ENCODE measurements around the gene ZNF12. TPM values are rescaled to one million over a fixed set of nuclear protein-coding genes. Genes with fewer than 3 reads are reported as not detected.
A peak's percentile ranks its signal among the peaks of the same experiment; 100 is the strongest.

The ZNF12 gene
- total and polyA plus RNA-seq, 10 of the 15 experiments (the other 5 are each of a cell fraction or from before 2014, with no cell fraction given) = 6.7 to 38.1 (median 14.4) TPM

DNA sequence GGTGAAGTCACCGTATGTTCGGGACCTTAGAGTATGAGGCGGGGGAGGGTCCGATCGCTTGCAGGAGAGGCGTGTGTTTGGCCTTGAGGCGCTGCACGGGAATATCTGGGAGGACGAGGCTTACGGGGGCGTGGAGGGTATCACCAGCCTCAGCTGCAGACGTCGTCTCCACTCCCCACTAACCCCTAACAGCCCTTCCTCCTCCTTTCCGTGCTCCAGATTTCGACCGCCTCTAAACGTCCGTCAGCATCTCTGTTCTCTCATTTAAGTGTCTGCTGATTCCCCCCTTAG lies 23.5 kb upstream of the ZNF12 start:
- CTCF ChIA-PET = no interaction called here
- Histone ChIP-seq H3K4me3 (peak overlapping the region; percentile 84), H3K9me3 (replicated peaks; ENCODE audit: control insufficient read depth, insufficient read depth, low read length) (no peaks in the 10 kb centered on the region; the same call in 2 of the 3 replicates), H3K4me2 (ENCODE audit: control insufficient read depth, insufficient read depth) (peak overlapping the region; percentile 92), H3K79me2 (ENCODE audit: control insufficient read depth, insufficient read depth, low read length) (peaks cover 27% of the 10 kb centered on the region), H2AFZ (ENCODE audit: control insufficient read depth, low read depth, low read length) (peak overlapping the region; percentile 94), H4K20me1 (ENCODE audit: control insufficient read depth, insufficient read depth) (no peaks in the 10 kb centered on the region), H3K9ac (ENCODE audit: control insufficient read depth, insufficient read depth, low read length) (peak overlapping the region; percentile 95), H3K36me3 (ENCODE audit: control insufficient read depth in 2 of 2, insufficient read depth in 2 of 2, low read length in 1 of 2) (peaks cover 0 to 8% of the 10 kb centered on the region in 2 experiments), H3K4me1 (ENCODE audit: control insufficient read depth, insufficient read depth, low read length) (peaks cover 6% of the 10 kb centered on the region), H3K27me3 (replicated peaks in 1 of 2; ENCODE audit: control insufficient read depth in 2 of 2, insufficient read depth in 2 of 2, low read length in 1 of 2) (no peaks in the 10 kb centered on the region), H3K27ac (ENCODE audit: control insufficient read depth, insufficient read depth) (peak overlapping the region; percentile 93)
- no TSS peak for BruUV-seq (replicated peaks)
- WGBS (ENCODE audit: insufficient coverage, insufficient replicate concordance, low lambda C conversion rate, missing lambda C conversion rate) = 2% methylated on average over 15 of the region's 18 CpGs
- intact Hi-C loops (cut with micrococcal nuclease; ENCODE audit: unreplicated experiment) (no loop called here), in situ Hi-C loops (cut with MboI) (no loop called here)
- RAD21 ChIA-PET (ENCODE audit: unreplicated experiment) = no interaction called here
- DNase-seq (ENCODE audit: low read depth, low spot score) (no peak), ATAC-seq (no peak; the same call in 2 of the 3 replicates), FAIRE-seq (no peak)
- TF ChIP-seq ZNF24 (IDR thresholded peaks at IDR 0.05) (no peak), ZSCAN29 (IDR thresholded peaks at IDR 0.05) (no peak), ZNF384 (IDR thresholded peaks at IDR 0.05; ENCODE audit: borderline replicate concordance, low read depth, low read length) (no peak), ZNF622 (IDR thresholded peaks at IDR 0.05) (no peak), FOXK2 (IDR thresholded peaks at IDR 0.05) (no peak), POLR2AphosphoS2 (IDR thresholded peaks at IDR 0.05; ENCODE audit: low read depth, low read length) (no peak), PML (IDR thresholded peaks at IDR 0.05; ENCODE audit: low read length) (no peak), CBX3 (IDR thresholded peaks at IDR 0.05; ENCODE audit: borderline replicate concordance, low read depth) (no peak), SMARCA5 (IDR thresholded peaks at IDR 0.05) (no peak)
- TF ChIP-seq, protein P1, sequence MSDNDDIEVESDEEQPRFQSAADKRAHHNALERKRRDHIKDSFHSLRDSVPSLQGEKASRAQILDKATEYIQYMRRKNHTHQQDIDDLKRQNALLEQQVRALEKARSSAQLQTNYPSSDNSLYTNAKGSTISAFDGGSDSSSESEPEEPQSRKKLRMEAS (IDR thresholded peaks at IDR 0.05; ENCODE audit: low read depth, low read length) = no peak
- TF ChIP-seq, protein P2, sequence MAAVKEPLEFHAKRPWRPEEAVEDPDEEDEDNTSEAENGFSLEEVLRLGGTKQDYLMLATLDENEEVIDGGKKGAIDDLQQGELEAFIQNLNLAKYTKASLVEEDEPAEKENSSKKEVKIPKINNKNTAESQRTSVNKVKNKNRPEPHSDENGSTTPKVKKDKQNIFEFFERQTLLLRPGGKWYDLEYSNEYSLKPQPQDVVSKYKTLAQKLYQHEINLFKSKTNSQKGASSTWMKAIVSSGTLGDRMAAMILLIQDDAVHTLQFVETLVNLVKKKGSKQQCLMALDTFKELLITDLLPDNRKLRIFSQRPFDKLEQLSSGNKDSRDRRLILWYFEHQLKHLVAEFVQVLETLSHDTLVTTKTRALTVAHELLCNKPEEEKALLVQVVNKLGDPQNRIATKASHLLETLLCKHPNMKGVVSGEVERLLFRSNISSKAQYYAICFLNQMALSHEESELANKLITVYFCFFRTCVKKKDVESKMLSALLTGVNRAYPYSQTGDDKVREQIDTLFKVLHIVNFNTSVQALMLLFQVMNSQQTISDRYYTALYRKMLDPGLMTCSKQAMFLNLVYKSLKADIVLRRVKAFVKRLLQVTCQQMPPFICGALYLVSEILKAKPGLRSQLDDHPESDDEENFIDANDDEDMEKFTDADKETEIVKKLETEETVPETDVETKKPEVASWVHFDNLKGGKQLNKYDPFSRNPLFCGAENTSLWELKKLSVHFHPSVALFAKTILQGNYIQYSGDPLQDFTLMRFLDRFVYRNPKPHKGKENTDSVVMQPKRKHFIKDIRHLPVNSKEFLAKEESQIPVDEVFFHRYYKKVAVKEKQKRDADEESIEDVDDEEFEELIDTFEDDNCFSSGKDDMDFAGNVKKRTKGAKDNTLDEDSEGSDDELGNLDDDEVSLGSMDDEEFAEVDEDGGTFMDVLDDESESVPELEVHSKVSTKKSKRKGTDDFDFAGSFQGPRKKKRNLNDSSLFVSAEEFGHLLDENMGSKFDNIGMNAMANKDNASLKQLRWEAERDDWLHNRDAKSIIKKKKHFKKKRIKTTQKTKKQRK (IDR thresholded peaks at IDR 0.05; ENCODE audit: low read depth, low read length) = no peak
- SMC1A ChIA-PET (ENCODE audit: uncharacterized antibody, unreplicated experiment) = no interaction called here
- POLR2A ChIA-PET = no interaction called here

Data from GM12878 (cell line).